ENCODE measurements around the gene ST3GAL3. TPM values are rescaled to one million over a fixed set of nuclear protein-coding genes. Genes with fewer than 3 reads are reported as not detected.
A peak's percentile ranks its signal among the peaks of the same experiment; 100 is the strongest.
"Not testable (repeated sequence)": the region's sequence is repeated elsewhere in the genome, so short reads cannot be mapped to it uniquely, and the experiment has no call there.

ST3GAL3 gene
- total RNA-seq, 2 donors from 2014 or later = 21.8 to 23.7 TPM

DNA sequence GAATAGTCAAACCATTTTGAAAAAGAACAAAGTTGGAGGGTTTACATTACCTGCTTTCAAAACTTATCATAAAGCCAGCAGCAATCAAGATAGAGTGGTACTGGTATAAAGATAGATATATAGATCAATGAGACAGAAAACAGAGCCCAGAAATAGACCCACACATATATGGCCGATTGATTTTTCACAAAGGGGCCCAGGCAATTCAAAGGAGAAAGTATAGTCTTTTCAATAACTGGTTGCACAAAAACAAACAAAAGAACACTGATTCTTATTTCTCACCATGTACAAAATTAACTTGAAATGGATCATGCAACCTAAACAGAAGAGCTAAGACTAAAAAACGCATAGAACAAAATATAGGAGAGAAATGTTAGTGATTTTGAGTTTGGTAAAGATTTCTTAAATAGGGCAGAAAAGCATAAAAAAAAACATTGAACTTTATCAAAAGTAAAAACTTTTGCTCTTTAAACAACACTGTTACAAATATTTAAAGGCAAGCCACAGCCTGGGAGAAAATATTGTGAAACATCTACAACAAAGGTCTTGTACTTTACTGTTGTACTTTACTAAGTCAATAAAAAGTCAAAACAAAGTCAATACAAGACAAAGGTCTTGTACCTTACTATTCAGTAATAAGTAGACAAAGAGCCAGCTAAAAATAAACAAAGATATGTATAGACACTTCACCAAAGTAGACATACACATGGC is 50.2 kb downstream of the ST3GAL3 start:
- Mint-ChIP-seq H3K4me1 (peaks cover 6% of the 10 kb centered on the region), H3K9me3 (no peaks in the 10 kb centered on the region), H3K4me3 (no peak overlapping the region), H3K27me3 (no peaks in the 10 kb centered on the region), H3K36me3 (ENCODE audit: low read depth) (no peaks in the 10 kb centered on the region), H3K27ac (no peak overlapping the region)
- ATAC-seq (replicated peaks) = no peak

DNA sequence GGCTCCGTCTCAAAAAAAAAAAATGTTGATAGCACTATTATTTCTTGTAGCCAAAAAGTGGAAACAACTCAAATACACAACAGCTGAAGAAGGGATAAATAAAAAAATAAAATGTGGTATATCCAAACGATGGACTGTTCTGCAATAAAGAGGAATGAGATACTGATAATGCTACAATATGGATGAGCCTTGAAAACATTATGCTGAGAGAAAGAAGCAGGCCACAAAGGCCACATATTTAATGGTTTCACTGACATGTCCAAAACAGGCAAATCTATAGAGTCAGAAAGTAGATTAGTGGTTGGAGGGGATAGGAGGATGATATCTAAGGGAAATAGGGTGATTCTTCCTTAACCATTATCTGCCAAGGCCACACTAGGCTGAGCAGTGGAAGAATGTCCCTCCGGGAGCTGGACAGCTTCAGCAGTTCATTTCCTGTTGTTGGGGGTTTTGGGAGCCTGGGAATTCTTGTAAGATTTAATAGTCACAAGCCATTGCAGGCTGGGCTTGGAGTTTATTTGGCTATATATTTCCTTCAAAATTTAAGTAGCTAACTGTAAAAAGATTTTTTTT is 53.5 kb downstream of the ST3GAL3 start:
- no peaks in the 10 kb centered on the region for H3K36me3 Mint-ChIP-seq (ENCODE audit: low read depth)
- H3K4me3 Mint-ChIP-seq = no peak overlapping the region
- H3K27me3 Mint-ChIP-seq = no peaks in the 10 kb centered on the region
- peaks cover 5% of the 10 kb centered on the region for H3K4me1 Mint-ChIP-seq
- H3K9me3 Mint-ChIP-seq = no peaks in the 10 kb centered on the region
- H3K27ac Mint-ChIP-seq = no peak overlapping the region
- ATAC-seq (replicated peaks) = no peak

DNA sequence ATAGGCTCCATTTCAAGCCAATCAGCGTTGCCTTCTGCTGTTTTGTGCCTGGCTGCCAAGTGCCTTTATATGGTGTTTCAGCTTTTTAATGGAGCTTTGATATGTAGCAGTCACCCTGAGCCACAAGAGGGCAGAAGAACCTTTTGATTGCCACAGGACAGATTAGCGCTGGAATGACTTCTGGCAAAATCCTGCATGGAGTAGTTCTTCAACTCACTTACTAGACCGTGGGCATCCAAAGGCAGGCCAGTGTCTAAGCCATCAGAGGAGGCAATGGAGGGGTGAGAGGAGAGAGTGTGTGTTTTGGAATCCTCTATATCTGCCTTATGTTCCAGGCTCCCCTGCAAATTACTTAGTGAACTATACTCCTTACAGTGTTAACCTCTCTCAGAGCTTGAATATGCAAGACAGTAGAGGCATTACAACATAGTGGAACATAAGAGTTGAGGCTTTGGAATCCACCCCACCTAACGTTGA is 56.2 kb downstream of the ST3GAL3 start:
- H3K27ac Mint-ChIP-seq = no peak overlapping the region
- no peak overlapping the region for H3K4me3 Mint-ChIP-seq
- ATAC-seq (replicated peaks) = peak; percentile 76
- H3K36me3 Mint-ChIP-seq (ENCODE audit: low read depth) = no peaks in the 10 kb centered on the region
- H3K27me3 Mint-ChIP-seq = no peaks in the 10 kb centered on the region
- H3K4me1 Mint-ChIP-seq = peaks cover 5% of the 10 kb centered on the region
- H3K9me3 Mint-ChIP-seq = no peaks in the 10 kb centered on the region

DNA sequence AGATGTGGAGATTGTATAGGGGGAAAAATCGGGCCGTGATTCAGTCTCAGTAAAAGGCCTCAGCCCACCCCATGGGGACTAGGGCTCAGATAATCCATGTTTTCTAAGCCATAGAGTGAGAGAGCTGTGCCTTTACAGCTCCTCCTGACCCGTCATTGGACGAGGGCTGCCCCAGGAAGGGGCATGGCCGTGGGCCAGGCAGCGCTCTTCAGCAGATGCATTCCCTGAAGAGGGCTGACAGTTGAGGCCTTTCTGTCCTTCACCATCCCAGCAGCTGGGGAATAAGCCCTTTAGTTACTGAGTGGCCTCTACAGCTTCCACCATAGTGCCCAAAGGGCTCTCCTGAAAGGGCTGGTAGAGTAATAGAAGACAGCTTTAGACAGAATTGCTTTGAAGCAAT is 57.2 kb downstream of the ST3GAL3 start:
- no peaks in the 10 kb centered on the region for H3K9me3 Mint-ChIP-seq
- H3K27me3 Mint-ChIP-seq = no peaks in the 10 kb centered on the region
- peaks cover 5% of the 10 kb centered on the region for H3K4me1 Mint-ChIP-seq
- H3K36me3 Mint-ChIP-seq (ENCODE audit: low read depth) = no peaks in the 10 kb centered on the region
- H3K27ac Mint-ChIP-seq = no peak overlapping the region
- H3K4me3 Mint-ChIP-seq = no peak overlapping the region
- no peak for ATAC-seq (replicated peaks)

DNA sequence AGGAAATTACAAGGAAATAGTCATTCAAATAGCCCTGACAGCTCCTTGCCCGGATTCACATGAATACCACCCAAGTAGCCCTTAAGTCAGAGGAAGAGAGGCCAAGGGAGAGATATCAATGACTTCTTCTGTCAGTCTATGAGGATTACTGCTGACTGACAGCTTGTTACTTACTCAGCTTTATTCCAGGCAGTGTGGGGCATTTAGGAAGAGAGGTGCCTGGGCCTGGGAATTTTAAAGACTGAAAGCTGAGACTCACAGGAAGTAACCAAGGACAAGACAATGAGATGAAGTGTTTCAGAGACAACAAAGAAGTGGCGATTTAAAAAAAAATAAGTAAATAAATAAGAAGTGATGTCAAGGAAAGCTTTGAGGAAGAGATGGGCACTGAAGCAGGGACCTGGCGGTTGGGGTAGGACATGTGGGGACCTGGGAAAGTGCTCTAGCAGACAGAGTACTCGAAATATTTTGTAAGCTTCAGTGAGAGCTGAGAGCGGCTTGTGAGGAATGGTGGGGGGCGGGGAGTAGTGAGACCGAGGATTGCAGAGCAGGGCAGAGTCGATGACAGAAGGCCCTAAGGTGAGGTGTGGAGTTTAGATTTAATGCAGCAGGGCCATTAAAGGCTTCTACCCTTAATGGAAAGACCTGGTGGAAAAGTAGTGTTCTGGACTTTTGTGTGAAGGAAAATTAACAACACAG is 58.9 kb downstream of the ST3GAL3 start:
- H3K36me3 Mint-ChIP-seq (ENCODE audit: low read depth) = no peaks in the 10 kb centered on the region
- H3K27ac Mint-ChIP-seq = no peak overlapping the region
- H3K9me3 Mint-ChIP-seq = no peaks in the 10 kb centered on the region
- H3K4me3 Mint-ChIP-seq = no peak overlapping the region
- no peak for ATAC-seq (replicated peaks)
- H3K4me1 Mint-ChIP-seq = peaks cover 9% of the 10 kb centered on the region
- H3K27me3 Mint-ChIP-seq = no peaks in the 10 kb centered on the region

DNA sequence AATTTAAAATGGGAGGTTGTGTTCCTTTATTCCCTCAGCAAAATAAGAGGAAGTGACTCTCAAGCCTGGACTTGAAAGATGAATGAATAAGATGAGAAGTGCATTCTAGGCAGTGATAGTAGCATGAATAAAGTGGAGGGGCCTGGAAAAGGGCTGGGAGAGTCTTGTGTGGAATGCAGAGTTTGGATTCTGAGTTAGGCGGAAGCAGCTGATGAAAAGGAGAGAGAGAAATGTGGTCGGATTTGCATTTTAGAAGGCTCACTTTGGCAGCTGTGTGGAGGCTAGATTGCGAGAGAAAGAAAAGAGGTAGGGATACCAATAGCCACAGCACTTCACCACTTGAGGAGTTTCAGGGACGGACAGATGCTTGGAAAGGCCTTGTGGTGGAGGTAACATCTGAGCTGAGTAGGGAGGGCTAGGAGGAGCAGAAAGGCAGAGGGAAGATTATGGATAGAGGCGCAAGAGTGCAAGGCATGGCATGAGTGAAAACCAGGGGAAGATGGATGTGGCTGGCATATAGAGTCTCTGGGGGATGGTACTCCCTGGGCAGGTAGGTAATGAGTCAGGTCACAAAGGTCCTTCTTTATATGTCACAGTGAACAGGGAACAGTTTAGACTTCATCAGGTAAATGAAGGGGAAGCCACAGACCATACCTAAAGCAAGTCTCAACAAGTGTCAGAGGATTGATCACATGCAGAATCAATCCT is 59.6 kb downstream of the ST3GAL3 start:
- Mint-ChIP-seq H3K27ac (no peak overlapping the region), H3K9me3 (no peaks in the 10 kb centered on the region), H3K27me3 (no peaks in the 10 kb centered on the region), H3K4me1 (peaks cover 9% of the 10 kb centered on the region), H3K36me3 (ENCODE audit: low read depth) (peaks cover under 1% of the 10 kb centered on the region), H3K4me3 (no peak overlapping the region)
- ATAC-seq (replicated peaks) = no peak

DNA sequence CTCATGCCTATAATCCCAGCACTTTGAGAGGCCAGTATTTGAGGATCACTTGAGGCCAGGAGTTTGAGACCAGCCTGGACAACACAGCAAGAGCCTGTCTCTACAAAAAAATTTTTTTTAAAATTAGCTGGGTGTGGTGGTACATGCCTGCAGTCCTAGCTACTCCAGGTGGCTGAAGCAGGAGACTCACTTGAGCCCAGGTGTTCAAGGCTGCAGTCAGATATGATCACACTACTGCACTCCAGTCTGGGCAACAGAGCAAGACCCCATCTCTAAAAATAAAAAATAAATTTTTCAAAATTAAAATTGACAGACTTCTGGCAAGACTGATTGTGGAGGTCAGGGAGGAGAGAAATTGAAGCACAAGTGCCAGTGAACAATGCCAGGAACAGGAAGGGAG is 60.8 kb downstream of the ST3GAL3 start:
- Mint-ChIP-seq H3K4me1 (peaks cover 4% of the 10 kb centered on the region), H3K4me3 (no peak overlapping the region), H3K27me3 (no peaks in the 10 kb centered on the region), H3K27ac (no peak overlapping the region), H3K36me3 (ENCODE audit: low read depth) (peaks cover 12% of the 10 kb centered on the region), H3K9me3 (no peaks in the 10 kb centered on the region)
- no peak for ATAC-seq (replicated peaks)

DNA sequence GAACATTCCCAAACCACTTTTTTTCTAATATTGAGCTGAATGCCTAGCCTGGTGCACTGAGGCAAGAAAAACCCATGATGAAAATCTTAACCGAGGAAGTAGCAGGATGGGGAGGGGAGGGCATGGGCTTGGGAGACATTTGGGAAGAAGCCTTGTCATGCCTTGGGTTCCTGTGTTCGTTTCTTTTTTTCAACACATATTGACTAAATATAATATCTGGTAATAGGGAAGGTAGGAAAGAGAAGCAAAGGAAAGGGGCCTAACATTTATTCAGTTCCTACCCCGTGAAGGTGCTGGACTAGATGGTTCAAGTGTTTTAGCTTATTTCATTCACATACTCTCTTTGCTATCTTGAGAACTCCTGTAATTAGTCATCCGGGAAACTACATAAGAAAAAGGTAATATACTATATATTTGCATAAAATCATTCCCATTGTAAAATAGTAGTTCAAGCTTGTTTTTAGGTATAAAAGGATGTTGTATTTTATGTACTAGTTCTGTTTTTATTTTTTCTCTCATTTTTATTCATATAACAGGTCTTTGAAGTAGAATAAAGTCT is 62.1 kb downstream of the ST3GAL3 start:
- no peaks in the 10 kb centered on the region for H3K27me3 Mint-ChIP-seq
- H3K9me3 Mint-ChIP-seq = no peaks in the 10 kb centered on the region
- no peak overlapping the region for H3K27ac Mint-ChIP-seq

DNA sequence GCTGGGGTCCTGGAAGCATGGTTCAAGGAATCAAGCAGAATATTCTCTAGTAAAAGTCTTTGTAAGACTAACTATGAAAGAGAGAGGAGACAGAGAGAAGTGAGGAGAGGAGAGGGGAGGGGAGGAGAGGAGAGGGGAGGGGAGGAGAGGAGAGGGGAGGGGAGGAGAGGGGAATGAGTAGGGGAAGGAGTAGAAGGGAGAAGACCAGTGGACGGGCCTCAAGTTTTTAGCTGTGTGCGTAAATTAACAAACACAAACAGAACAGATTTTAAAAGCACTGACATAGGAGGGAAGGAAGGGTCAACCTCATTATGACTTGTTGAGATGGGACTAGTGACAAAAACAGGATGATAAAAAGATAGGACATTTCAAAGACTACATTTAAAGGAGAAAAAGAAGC is 62.8 kb downstream of the ST3GAL3 start:
- peak overlapping the region; percentile 52 for H3K27ac Mint-ChIP-seq
- ATAC-seq (replicated peaks) = no peak
- no peaks in the 10 kb centered on the region for H3K9me3 Mint-ChIP-seq
- H3K36me3 Mint-ChIP-seq (ENCODE audit: low read depth) = peaks cover 14% of the 10 kb centered on the region
- H3K4me3 Mint-ChIP-seq = no peak overlapping the region
- peaks cover 4% of the 10 kb centered on the region for H3K4me1 Mint-ChIP-seq
- H3K27me3 Mint-ChIP-seq = no peaks in the 10 kb centered on the region

More for the DNA sequence above, 62.1 kb downstream of the ST3GAL3 start:
- Mint-ChIP-seq H3K4me1 (peaks cover 4% of the 10 kb centered on the region), H3K36me3 (ENCODE audit: low read depth) (peaks cover 14% of the 10 kb centered on the region), H3K4me3 (no peak overlapping the region)
- peak; percentile 46 for ATAC-seq (replicated peaks)

DNA sequence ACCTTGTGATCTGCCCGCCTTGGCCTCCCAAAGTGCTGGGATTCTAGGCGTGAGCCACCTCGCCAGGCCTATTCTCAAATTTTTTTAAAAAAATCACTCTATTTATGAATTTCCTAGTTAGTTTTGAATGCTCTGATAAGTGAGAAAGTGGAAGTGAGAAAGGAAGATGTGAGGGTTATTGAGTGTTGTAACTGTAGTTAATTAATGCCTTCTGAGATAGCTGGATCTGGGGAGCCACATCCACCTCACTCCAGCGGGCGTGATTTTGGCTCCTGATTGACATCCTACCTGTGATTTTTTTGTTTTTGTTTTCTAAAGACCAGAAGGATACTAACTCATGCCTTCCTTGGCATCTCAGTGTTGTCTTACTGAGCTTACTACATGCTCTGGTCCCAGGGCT is 65.6 kb downstream of the ST3GAL3 start:
- Mint-ChIP-seq H3K4me3 (no peak overlapping the region), H3K4me1 (peaks cover 4% of the 10 kb centered on the region), H3K27me3 (no peaks in the 10 kb centered on the region)

DNA sequence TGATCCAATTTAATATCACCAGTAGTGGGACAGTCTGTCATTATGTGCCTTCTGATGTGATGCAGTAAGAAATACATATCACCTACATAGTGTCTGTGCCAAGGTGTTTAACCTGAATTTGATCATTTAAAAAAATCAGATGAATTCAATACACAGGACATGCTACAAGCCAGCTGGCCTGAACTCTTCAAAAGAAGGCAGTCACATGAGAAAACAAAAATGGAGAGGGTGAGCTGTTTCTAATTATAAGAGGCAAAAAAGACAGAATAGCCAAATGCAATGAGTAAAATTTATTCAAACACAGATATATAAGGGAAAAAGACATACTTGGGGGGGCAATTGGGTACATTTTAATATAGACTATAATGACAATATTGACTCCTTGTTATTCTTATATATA is 66.5 kb downstream of the ST3GAL3 start:
- Mint-ChIP-seq H3K27me3 (no peaks in the 10 kb centered on the region), H3K4me3 (no peak overlapping the region), H3K27ac (no peak overlapping the region), H3K4me1 (peaks cover 4% of the 10 kb centered on the region), H3K9me3 (peaks cover 4% of the 10 kb centered on the region), H3K36me3 (ENCODE audit: low read depth) (peaks cover 31% of the 10 kb centered on the region)
- no peak for ATAC-seq (replicated peaks)

More for the DNA sequence above, 65.6 kb downstream of the ST3GAL3 start:
- peaks cover 4% of the 10 kb centered on the region for H3K9me3 Mint-ChIP-seq
- ATAC-seq (replicated peaks) = no peak
- H3K36me3 Mint-ChIP-seq (ENCODE audit: low read depth) = peaks cover 31% of the 10 kb centered on the region
- no peak overlapping the region for H3K27ac Mint-ChIP-seq

DNA sequence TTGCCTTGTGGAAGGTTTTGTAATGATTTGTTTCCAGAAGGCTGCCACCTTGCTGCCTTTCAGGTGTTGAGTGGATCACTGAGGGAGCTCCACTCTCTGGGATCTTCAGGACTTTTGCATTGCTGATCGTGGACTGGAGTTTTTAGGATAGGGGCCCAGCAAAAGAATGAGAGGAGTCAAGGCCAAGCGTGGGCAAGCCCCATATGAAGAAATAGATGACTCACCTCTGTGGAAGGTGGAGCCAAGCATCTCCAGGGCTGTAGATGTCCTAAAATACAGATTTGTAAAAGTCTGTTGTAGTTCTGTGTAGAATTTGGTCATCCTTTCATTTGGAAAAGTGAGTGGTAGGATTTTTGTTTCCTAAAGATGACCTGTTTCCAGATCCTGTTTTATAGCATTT is 67.0 kb downstream of the ST3GAL3 start:
- H3K27me3 Mint-ChIP-seq = no peaks in the 10 kb centered on the region
- no peak overlapping the region for H3K4me3 Mint-ChIP-seq
- peaks cover 4% of the 10 kb centered on the region for H3K9me3 Mint-ChIP-seq
- no peak for ATAC-seq (replicated peaks)
- no peak overlapping the region for H3K27ac Mint-ChIP-seq
- peaks cover 4% of the 10 kb centered on the region for H3K4me1 Mint-ChIP-seq
- H3K36me3 Mint-ChIP-seq (ENCODE audit: low read depth) = peaks cover 31% of the 10 kb centered on the region

DNA sequence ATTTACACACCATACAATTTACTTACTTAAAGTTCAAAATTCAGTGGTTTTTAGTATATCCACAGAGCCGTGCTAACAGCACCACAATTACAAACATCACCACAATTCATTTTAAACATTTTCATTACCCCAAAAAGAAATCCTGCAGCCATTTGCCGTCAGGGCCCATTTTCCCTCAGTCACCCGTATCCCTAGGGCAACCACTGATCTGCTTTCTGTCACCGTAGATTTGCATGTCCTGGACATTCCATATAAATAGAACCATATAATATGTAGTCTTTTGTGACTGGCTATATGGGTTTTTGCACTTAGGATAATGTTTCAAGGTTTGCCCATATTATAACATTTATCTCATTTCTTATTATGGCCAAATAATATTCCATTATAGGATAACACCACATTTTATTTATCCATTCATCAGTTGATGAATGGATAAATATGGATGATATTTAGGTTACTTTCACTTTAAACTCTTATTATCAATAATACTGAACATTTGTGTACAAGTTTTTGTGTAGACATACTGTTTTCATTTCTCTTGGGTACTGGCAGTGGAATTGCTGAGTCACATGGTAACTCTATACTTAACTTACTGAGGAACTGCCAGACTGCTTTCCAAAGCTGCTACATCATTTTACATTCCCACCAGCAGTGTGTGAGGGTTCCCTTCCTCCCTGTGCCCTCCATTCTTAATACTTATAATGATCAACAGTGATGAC is 68.9 kb downstream of the ST3GAL3 start:
- no peak for ATAC-seq (replicated peaks)
- Mint-ChIP-seq H3K27me3 (no peaks in the 10 kb centered on the region), H3K27ac (no peak overlapping the region), H3K4me1 (peaks cover 4% of the 10 kb centered on the region), H3K9me3 (peaks cover 12% of the 10 kb centered on the region), H3K36me3 (ENCODE audit: low read depth) (peaks cover 38% of the 10 kb centered on the region), H3K4me3 (no peak overlapping the region)

DNA sequence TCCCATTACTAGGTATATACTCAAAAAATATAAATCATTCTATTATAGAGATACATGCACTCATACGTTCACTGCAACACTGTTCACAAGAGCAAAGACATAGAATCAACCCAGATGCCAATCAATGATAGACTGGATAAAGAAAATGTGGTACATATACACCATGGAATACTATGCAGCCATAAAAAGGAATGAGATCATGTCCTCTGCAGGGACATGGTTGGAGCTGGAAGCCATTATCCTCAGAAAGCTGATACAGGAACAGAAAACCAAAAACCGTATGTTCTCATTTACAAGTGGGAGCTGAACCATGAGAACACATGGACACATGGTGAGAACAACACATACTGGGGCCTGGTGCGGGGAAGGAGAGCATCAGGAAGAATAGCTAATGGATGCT is 70.6 kb downstream of the ST3GAL3 start:
- H3K4me1 Mint-ChIP-seq; H3K27ac Mint-ChIP-seq; H3K4me3 Mint-ChIP-seq; ATAC-seq (replicated peaks); H3K27me3 Mint-ChIP-seq: not testable (repeated sequence)
- Mint-ChIP-seq H3K9me3 (peaks cover 12% of the 10 kb centered on the region), H3K36me3 (ENCODE audit: low read depth) (peaks cover 29% of the 10 kb centered on the region)
